Epithelial cell of proximal tubule (primary cell): Measurements from ENCODE around the gene NSUN2. TPM values are rescaled to one million over a fixed set of nuclear protein-coding genes. Genes with fewer than 3 reads are reported as not detected.
A peak's percentile ranks its signal among the peaks of the same experiment; 100 is the strongest.

Experiments
- DNase-seq: peaks from one replicate; pipeline ENCODE4 v3.0.0-alpha.2; 2011; ENCODE audit warnings: low read depth
- H3K4me3 ChIP-seq: 2 replicates; pipeline ENCODE4 v1.5.1; 2011; ENCODE audit warnings: low read depth, mild to moderate bottlenecking, low read length
- CTCF ChIP-seq: conservative IDR thresholded peaks from 2 replicates; pipeline ENCODE4 v1.5.1; 2012; ENCODE audit warnings: low read depth, mild to moderate bottlenecking, low read length
- total RNA-seq: library from RNA; depleted of rRNA; stranded (reverse); fragments of >200 nt; gene quantifications from 2 replicates; pipeline ENCODE4 v1.2.3, GENCODE V29; 2015

NSUN2 gene
- total RNA-seq, 1 donor from 2014 or later, result 59.0 TPM

GRCh38 chr5:6585939-6586646 is 46.8 kb downstream of the NSUN2 start:
- no peak overlapping the region for H3K4me3 ChIP-seq
- no peak for DNase-seq
- no peak for TF ChIP-seq CTCF

- DNase-seq, result no peak
- TF ChIP-seq CTCF, result no peak
- no peak overlapping the region for H3K4me3 ChIP-seq
These were observed 47.7 kb downstream of the NSUN2 start for GRCh38 chr5:6585168-6585567.

GRCh38 chr5:6584727-6585126 is 48.1 kb downstream of the NSUN2 start:
- no peak overlapping the region for H3K4me3 ChIP-seq
- no peak for TF ChIP-seq CTCF
- DNase-seq, result no peak

- H3K4me3 ChIP-seq, result no peak overlapping the region
- no peak for DNase-seq
- no peak for TF ChIP-seq CTCF
These were observed 48.7 kb downstream of the NSUN2 start for GRCh38 chr5:6584101-6584645.

- H3K4me3 ChIP-seq, result peak overlapping the region; percentile 28
- no peak for DNase-seq
- peak; percentile 34 for TF ChIP-seq CTCF
These were observed 49.6 kb downstream of the NSUN2 start for GRCh38 chr5:6583049-6583880.

- no peak overlapping the region for H3K4me3 ChIP-seq
- DNase-seq, result no peak
- no peak for TF ChIP-seq CTCF
These were observed 50.3 kb downstream of the NSUN2 start for GRCh38 chr5:6582507-6583048.
